Endometrial microvascular endothelial cells (primary cell): Measurements from ENCODE around the gene TPRKB. TPM values are rescaled to one million over a fixed set of nuclear protein-coding genes. Genes with fewer than 3 reads are reported as not detected.

ENCODE experiments used
- total RNA-seq: library from RNA; depleted of rRNA; stranded (reverse); fragments of >200 nt; gene quantifications from one replicate; pipeline ENCODE4 v1.2.3, GENCODE V29; 2015; ENCODE audit errors: inconsistent ontology term

Gene TPRKB
- total RNA-seq, 1 donor from 2014 or later, result 79.0 TPM

Other genes starting within 250 kb of the TPRKB start
- not detected for gene NAT8, start 94.9 kb downstream of the TPRKB start, total RNA-seq
- 30.2 TPM for gene DUSP11, start 42.8 kb upstream of the TPRKB start, total RNA-seq
- gene C2orf78, start 46.8 kb upstream of the TPRKB start, total RNA-seq, result not detected
- gene STAMBP, start 91.6 kb upstream of the TPRKB start, total RNA-seq, result 13.9 TPM
- gene ACTG2, start 155.7 kb upstream of the TPRKB start, total RNA-seq, result 2.7 TPM
- gene DGUOK, start 189.5 kb upstream of the TPRKB start, total RNA-seq, result 48.4 TPM
- gene TET3, start 247.6 kb upstream of the TPRKB start, total RNA-seq, result 3.3 TPM